ENCODE measurements around the gene TOE1.

TOE1 gene

GRCh38 chr1:45326627-45327623 lies 13.0 kb upstream of the TOE1 start, which contains the start of gene HPDL:
Gene HPDL, plus strand, starts transcription at chr1:45326895. Its CDS starts 254 bp downstream, at chr1:45327149.
- FAIRE-seq (no peak), DNase-seq (ENCODE audit: insufficient read length, low spot score) (no peak)

DNA sequence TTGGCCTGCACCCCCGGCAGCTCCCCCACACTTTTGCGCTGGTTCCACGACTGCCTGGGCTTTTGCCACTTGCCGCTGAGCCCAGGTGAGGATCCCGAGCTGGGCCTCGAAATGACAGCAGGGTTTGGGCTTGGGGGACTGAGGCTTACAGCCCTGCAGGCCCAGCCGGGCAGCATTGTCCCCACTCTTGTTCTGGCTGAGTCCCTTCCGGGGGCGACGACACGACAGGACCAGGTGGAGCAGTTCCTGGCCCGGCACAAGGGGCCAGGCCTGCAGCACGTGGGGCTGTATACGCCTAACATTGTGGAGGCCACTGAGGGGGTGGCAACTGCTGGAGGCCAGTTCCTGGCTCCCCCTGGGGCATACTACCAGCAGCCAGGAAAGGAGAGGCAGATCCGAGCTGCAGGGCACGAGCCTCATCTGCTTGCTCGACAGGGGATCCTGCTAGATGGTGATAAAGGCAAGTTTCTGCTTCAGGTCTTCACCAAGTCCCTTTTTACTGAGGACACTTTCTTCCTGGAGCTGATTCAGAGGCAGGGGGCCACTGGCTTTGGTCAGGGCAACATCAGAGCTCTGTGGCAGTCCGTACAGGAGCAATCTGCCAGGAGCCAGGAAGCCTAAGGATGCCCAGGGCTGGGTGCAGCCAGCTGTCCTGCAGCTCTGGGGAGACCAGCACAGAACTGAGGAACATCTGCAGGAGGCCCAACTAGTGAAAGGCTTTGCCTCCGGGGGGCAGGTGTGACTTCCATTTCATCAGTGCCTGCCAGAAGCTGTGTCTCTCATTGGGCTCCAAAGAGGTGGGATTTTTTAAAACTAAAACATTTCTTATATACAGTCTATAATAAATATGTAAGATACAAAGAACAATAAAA lies 12.1 kb upstream of the TOE1 start:
- DNase-seq (ENCODE audit: insufficient read length, low spot score): no peak
- no peak for FAIRE-seq

- no peak for FAIRE-seq
Measured at GRCh38 chr1:45328680-45329079, 11.3 kb upstream of the TOE1 start.

DNA sequence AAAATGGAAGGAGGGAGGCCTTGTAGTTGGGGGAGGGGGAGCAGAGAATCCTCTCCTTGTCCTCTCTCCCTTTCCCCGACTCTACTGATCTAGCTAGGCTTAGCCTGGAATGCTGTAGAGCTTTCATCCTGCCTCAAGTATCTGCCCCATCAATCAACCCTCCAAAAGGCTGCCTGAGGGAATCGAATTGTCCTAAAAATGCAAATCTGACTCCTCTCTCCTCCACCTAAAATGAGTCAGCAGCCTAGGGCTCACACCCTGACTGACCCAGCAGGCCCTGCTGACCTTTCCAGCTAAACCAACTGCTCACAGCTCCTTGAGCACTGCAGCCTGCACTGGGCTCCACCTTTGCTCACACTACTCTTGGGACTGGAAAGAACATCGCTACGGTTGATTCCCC lies 10.5 kb upstream of the TOE1 start:
- DNase-seq (ENCODE audit: insufficient read length, low spot score) (no peak), FAIRE-seq (no peak)

More at GRCh38 chr1:45328680-45329079, 11.3 kb upstream of the TOE1 start:
- DNase-seq (ENCODE audit: insufficient read length, low spot score): no peak

DNA sequence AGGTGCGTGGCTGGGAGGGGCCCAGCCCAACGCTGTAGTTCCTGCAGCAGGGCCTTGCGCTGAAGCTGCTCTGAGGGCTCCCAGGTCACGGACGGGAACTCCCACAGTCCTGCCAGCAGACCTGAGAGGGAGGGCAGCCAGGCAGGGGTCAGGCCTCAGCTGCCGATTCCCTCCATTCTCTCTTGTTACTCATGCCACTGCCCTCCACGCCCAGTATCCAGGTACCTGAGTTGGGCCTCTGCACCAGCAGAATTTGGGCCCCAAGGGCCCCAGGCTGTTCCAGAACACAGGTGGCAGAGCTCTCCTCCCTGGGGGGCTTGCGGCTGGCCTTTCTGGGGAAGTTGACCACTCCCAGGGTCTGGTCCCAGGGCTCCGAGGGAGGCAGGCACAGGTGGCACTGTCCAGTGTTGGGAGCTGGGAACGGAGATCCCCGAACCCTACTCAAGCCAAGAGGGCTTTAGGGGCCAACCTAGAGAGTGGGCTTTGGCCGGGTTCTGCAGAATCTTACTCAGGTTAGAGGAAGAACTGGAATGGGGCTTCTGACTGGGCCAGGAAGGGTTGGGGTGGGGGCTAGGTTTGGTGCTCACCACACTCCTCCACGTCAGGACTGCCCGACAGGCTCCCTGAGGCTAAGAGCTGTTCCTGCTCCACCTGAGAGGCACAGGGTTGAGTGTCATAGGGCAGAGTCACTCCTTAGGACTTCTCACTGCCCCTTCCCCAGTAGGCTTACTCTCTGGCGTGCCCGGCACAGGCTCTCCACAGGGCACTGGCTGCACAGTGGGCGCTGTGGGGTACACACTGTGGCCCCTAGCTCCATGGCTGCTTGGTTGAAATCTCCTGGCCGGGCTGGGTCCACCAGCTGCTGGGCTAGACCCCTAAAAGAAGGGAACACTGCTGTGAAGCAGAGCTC lies 8.3 kb upstream of the TOE1 start:
- FAIRE-seq: no peak
- no peak for DNase-seq (ENCODE audit: insufficient read length, low spot score)

GRCh38 chr1:45332346-45332720 lies 7.6 kb upstream of the TOE1 start:
- FAIRE-seq: no peak
- no peak for DNase-seq (ENCODE audit: insufficient read length, low spot score)

DNA sequence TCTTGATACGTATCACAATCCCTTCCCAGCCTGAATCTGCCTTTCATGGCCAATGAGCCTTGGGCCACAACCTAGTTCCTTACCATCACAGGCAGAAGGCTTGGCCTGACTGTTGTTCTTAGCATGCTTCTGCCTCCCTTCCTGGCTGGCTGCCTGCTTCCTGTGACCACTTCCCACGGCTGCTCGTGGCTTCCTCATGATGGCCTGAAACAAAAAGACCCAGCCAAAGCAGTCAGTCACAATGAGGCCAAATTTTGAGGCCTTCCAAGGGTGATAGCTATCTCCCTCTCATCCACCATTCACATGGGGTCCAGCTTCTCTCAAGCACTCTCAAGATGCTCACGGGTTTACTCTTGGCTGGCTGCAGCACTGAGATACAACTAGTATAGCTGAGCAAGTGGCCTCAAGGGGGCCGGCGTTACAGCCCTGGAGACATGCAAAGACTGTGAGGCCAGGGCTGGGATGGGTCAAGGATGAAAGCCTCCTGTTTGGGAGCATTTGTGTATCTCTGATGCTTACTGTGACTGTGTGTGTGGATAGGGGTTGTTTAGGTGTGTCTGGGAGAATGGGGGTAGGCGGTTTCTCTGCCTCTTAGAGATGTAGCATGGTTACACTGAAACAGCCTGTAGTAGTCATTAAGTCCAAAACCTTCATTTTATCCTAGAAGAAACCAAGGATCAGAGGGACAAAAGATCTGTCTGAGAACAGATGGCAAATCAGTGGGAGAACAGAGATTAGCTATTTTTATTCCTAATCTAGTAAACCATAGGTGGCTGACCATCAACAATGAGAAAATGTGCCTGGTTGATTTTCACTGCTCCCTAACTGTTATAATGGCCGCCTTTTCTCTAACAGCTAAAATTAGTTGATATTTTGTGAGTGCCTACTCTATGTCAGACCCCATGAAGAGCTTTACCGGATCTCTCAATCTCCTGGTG lies 5.4 kb upstream of the TOE1 start:
- DNase-seq (ENCODE audit: insufficient read length, low spot score) (no peak), FAIRE-seq (no peak)

GRCh38 chr1:45335855-45336324 lies 4.1 kb upstream of the TOE1 start:
- FAIRE-seq: no peak
- DNase-seq (ENCODE audit: insufficient read length, low spot score): no peak

GRCh38 chr1:45337630-45338325 lies 2.2 kb upstream of the TOE1 start:
- DNase-seq (ENCODE audit: insufficient read length, low spot score) (no peak), FAIRE-seq (no peak)

GRCh38 chr1:45340816-45341466 lies 971 bp downstream of the TOE1 start:
- FAIRE-seq: no peak
- DNase-seq (ENCODE audit: insufficient read length, low spot score): no peak

DNA sequence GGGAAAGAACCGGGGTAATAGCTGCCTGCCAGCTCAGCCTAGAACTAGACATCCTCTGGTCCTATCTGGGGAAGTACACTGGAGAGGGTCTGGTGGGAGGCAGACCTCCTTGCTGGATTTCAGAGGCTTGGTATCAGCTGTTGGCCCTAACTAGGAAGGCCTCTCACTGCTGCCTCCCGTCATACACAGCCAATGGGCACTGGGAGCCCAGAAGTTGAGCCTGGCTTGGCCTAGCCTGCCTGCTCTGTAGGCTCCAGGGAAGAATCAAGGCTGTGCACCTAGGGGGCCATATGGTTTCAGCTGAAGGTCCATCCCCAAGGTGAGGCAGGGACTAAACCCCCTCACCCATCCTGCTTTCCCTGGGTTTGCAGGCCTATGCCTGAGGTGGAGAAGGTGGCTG lies 4.5 kb downstream of the TOE1 start:
- DNase-seq (ENCODE audit: insufficient read length, low spot score) (no peak), FAIRE-seq (no peak)

DNA sequence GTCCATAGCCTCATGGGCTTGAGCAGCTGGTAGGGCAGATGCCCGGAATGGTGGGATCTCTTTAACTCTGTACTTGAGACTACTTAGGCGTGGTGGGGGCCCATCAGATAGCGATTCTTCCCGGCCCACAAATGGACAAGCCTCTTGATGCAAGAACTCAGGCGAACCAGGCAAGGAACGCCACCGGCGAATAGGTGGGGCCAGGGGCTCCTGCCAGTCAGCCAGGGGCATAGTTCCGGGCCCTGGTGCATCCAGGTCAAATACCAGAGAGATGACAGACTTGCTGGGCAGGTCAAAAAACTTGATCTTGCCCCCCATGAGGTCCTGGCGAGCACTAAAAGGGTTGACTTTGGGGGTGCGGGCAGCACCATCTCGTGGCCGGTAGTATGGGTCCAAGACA lies 5.0 kb downstream of the TOE1 start:
- no peak for DNase-seq (ENCODE audit: insufficient read length, low spot score)
- no peak for FAIRE-seq

GRCh38 chr1:45346473-45346872 lies 6.5 kb downstream of the TOE1 start:
- DNase-seq (ENCODE audit: insufficient read length, low spot score) (no peak), FAIRE-seq (no peak)

GRCh38 chr1:45348020-45348419 lies 8.1 kb downstream of the TOE1 start:
- FAIRE-seq (no peak), DNase-seq (ENCODE audit: insufficient read length, low spot score) (no peak)

DNA sequence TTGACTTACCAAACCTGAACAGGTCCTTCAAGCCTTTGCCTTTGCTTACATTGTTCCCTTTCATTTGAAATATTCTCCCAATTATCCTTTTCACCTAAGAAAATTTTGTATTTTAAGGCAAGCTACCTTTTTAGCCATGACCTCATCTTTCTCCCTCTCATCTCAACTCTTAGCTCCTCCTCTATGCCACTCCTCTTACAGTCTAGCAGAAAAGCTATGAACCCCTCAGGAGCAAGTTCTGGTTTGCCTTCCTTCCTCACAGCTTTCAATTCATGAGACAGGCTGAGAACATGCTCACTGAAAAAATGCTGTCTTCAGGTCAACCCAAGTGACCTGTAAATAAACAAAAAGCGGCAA lies 8.6 kb downstream of the TOE1 start:
- DNase-seq (ENCODE audit: insufficient read length, low spot score) (no peak), FAIRE-seq (no peak)

- DNase-seq (ENCODE audit: insufficient read length, low spot score) (no peak), FAIRE-seq (no peak)
Measured at GRCh38 chr1:45348966-45349677, 9.2 kb downstream of the TOE1 start.

GRCh38 chr1:45351508-45351907 lies 11.5 kb downstream of the TOE1 start:
- FAIRE-seq (no peak), DNase-seq (ENCODE audit: insufficient read length, low spot score) (no peak)

GRCh38 chr1:45353685-45354084 lies 13.7 kb downstream of the TOE1 start:
- DNase-seq (ENCODE audit: insufficient read length, low spot score) (no peak), FAIRE-seq (no peak)

All from HTR-8/SVneo (cell line).